Panc1 (cell line): ENCODE data around the gene MROH7. TPM values are rescaled to one million over a fixed set of nuclear protein-coding genes. Genes with fewer than 3 reads are reported as not detected.

ENCODE experiments used
- ATAC-seq: fragments of 200-7000 bp; cut with Tn5 transposase; 2 replicates; pipeline ENCODE4 v1.9.1; 2020; ENCODE audit warnings: mild to moderate bottlenecking, moderate library complexity
- BruUV-seq: library from RNA; stranded (reverse); fragments of 400-500 nt; replicated peaks from 2 replicates; lab custom pipeline; 2021; lab: Mats Ljungman, UMichigan
- CTCF ChIA-PET: fragments of 300-600 bp; sonication (Branson Sonifier 250); formaldehyde crosslinking; loops from one replicate; lab custom pipeline; 2022; ENCODE audit warnings: antibody characterized with exemption; lab: Charles Lee
- POLR2A ChIA-PET: fragments of 300-600 bp; sonication (Branson Sonifier 250); formaldehyde crosslinking; loops from one replicate; lab custom pipeline; 2022; ENCODE audit warnings: antibody characterized with exemption; lab: Charles Lee
- DNase-seq: peaks from one replicate; pipeline ENCODE4 v3.0.0-alpha.2; 2010; ENCODE audit warnings: low read depth, low spot score
- H3K27ac ChIP-seq: 2 replicates; pipeline ENCODE4 v1.5.1; 2011; ENCODE audit warnings: mild to moderate bottlenecking, low read length, inconsistent platforms
- H3K27me3 ChIP-seq: fragments of 200-500 bp; sonication (Bioruptor generic); 2 replicates; pipeline ENCODE4 v1.6.0; 2014; ENCODE audit warnings: low read length, inconsistent platforms; ENCODE audit not compliant: control insufficient read depth, insufficient read depth
- H3K36me3 ChIP-seq: fragments of 200-500 bp; sonication (Bioruptor generic); 2 replicates; pipeline ENCODE4 v1.5.1; 2014; ENCODE audit warnings: inconsistent platforms, mild to moderate bottlenecking, low read length, moderate library complexity; ENCODE audit not compliant: control insufficient read depth, insufficient read depth
- H3K4me1 ChIP-seq: 2 replicates; pipeline ENCODE4 v1.5.1; 2011; ENCODE audit warnings: inconsistent platforms, mild to moderate bottlenecking, low read length, moderate library complexity; ENCODE audit not compliant: control insufficient read depth, insufficient read depth
- H3K4me3 ChIP-seq, 2 experiments: 2 replicates each; pipeline ENCODE4 v1.5.1; 2011 to 2012; ENCODE audit warnings: low read depth in 2 of 2, low read length in 2 of 2, mild to moderate bottlenecking in 2 of 2, inconsistent platforms in 1 of 2, moderate library complexity in 1 of 2
- H3K9me3 ChIP-seq: fragments of 200-500 bp; sonication (Bioruptor generic); 2 replicates; pipeline ENCODE4 v1.5.1; 2014; ENCODE audit warnings: low read depth, mild to moderate bottlenecking, inconsistent platforms, low read length, moderate library complexity; ENCODE audit not compliant: control insufficient read depth, insufficient read depth
- POLR2AphosphoS5 ChIP-seq: IDR thresholded peaks from 2 replicates; pipeline ENCODE4 v1.6.1; 2012; ENCODE audit warnings: mild to moderate bottlenecking, low read depth, low read length, moderate library complexity
- SIN3A ChIP-seq: IDR thresholded peaks from 2 replicates; pipeline ENCODE4 v1.6.1; 2012; ENCODE audit warnings: low read depth, mild to moderate bottlenecking, low read length, moderate library complexity, borderline replicate concordance; ENCODE audit not compliant: insufficient read depth
- TCF7L2 ChIP-seq: IDR thresholded peaks from 2 replicates; pipeline ENCODE4 v1.6.1; 2011; ENCODE audit warnings: mild to moderate bottlenecking, low read depth, low read length, inconsistent platforms
- in situ Hi-C: cut with HindIII; loops from 2 replicates; pipeline ENCODE4 v1.10.0; 2016; ENCODE audit warnings: low sequenced_read_pairs, low pct_unique_long_range_greater_than_20kb
- intact Hi-C: fragments of 100-400 bp; cut with micrococcal nuclease; formaldehyde crosslinking; loops from one replicate; pipeline ENCODE4 v1.10.0; 2022; ENCODE audit not compliant: unreplicated experiment
- total RNA-seq: library from RNA; stranded (reverse); gene quantifications from one replicate; pipeline ENCODE4 v1.2.1, GENCODE V29; 2021; ENCODE audit not compliant: unreplicated experiment
- TF ChIP-seq, protein P1 (sequence below), 2 experiments: IDR thresholded peaks; 2 replicates each; pipeline ENCODE4 v1.6.1; 2011 to 2012; ENCODE audit warnings: low read depth in 2 of 2, control low read depth in 1 of 2, low read length in 1 of 2, mild to moderate bottlenecking in 1 of 2, moderate library complexity in 1 of 2; ENCODE audit not compliant: insufficient read depth in 1 of 2
- TF ChIP-seq, protein P2 (sequence below): fragments of 450-650 bp; IDR thresholded peaks from 2 replicates; pipeline ENCODE4 v1.5.1; 2017; ENCODE audit warnings: mild to moderate bottlenecking

MROH7 gene
- total RNA-seq, 1 experiment from 2014 or later: not detected

- BruUV-seq: no TSS peak
- intact Hi-C loops: no loop called here
- peak; percentile 4 for DNase-seq
- POLR2A ChIA-PET: interaction anchor here (0.6 kb wide), 1 partner anchor 37 kb away, joined by 3 read pairs; no protein-coding TSS in a partner anchor
- in situ Hi-C loops: no loop called here
- H3K4me1 ChIP-seq: peaks cover 11% of the 10 kb centered on the region; the same call in 1 of the 2 replicates
- CTCF ChIA-PET: no interaction called here
- H3K4me3 ChIP-seq: peak overlapping the region; percentile 86 to 93
- H3K27me3 ChIP-seq: no peaks in the 10 kb centered on the region
- H3K9me3 ChIP-seq: no peaks in the 10 kb centered on the region
- H3K27ac ChIP-seq: peak overlapping the region; percentile 87
- H3K36me3 ChIP-seq: peaks cover 7% of the 10 kb centered on the region; the same call in 1 of the 2 replicates
- ATAC-seq: no peak
- TF ChIP-seq, protein P1, sequence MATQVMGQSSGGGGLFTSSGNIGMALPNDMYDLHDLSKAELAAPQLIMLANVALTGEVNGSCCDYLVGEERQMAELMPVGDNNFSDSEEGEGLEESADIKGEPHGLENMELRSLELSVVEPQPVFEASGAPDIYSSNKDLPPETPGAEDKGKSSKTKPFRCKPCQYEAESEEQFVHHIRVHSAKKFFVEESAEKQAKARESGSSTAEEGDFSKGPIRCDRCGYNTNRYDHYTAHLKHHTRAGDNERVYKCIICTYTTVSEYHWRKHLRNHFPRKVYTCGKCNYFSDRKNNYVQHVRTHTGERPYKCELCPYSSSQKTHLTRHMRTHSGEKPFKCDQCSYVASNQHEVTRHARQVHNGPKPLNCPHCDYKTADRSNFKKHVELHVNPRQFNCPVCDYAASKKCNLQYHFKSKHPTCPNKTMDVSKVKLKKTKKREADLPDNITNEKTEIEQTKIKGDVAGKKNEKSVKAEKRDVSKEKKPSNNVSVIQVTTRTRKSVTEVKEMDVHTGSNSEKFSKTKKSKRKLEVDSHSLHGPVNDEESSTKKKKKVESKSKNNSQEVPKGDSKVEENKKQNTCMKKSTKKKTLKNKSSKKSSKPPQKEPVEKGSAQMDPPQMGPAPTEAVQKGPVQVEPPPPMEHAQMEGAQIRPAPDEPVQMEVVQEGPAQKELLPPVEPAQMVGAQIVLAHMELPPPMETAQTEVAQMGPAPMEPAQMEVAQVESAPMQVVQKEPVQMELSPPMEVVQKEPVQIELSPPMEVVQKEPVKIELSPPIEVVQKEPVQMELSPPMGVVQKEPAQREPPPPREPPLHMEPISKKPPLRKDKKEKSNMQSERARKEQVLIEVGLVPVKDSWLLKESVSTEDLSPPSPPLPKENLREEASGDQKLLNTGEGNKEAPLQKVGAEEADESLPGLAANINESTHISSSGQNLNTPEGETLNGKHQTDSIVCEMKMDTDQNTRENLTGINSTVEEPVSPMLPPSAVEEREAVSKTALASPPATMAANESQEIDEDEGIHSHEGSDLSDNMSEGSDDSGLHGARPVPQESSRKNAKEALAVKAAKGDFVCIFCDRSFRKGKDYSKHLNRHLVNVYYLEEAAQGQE (IDR thresholded peaks at IDR 0.05; ENCODE audit: insufficient read depth in 1 of 2, low read depth in 2 of 2, low read length in 1 of 2): no peak
- TF ChIP-seq SIN3A (no peak), POLR2AphosphoS5 (no peak), TCF7L2 (no peak)
- TF ChIP-seq, protein P2, sequence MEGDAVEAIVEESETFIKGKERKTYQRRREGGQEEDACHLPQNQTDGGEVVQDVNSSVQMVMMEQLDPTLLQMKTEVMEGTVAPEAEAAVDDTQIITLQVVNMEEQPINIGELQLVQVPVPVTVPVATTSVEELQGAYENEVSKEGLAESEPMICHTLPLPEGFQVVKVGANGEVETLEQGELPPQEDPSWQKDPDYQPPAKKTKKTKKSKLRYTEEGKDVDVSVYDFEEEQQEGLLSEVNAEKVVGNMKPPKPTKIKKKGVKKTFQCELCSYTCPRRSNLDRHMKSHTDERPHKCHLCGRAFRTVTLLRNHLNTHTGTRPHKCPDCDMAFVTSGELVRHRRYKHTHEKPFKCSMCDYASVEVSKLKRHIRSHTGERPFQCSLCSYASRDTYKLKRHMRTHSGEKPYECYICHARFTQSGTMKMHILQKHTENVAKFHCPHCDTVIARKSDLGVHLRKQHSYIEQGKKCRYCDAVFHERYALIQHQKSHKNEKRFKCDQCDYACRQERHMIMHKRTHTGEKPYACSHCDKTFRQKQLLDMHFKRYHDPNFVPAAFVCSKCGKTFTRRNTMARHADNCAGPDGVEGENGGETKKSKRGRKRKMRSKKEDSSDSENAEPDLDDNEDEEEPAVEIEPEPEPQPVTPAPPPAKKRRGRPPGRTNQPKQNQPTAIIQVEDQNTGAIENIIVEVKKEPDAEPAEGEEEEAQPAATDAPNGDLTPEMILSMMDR: no peak
These were observed 74.9 kb downstream of the MROH7 start for GRCh38 chr1:54716299-54717047.

DNA sequence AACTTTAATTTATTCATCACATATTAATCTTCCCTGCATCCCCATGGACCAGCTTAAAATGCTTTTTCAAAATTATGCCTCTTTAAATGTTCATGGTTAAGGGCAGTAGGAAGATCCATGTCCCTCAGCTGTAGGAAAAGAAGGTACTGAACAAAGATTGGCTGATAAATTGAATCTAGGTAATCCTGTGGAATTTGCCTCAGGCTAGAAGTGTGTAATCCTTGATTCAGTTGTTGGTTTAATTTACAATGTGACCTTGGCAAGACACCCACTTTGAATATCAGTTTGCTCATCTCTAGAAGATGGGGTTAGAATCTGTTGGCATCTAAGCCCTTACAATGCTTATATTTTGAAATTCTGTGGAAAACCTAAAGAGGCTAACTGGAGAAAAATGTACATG lies 80.1 kb downstream of the MROH7 start:
- Histone ChIP-seq H3K4me1 (peaks cover 1% of the 10 kb centered on the region; the same call in 1 of the 2 replicates), H3K27ac (no peak overlapping the region), H3K36me3 (peaks cover 19% of the 10 kb centered on the region; the same call in 1 of the 2 replicates), H3K9me3 (no peaks in the 10 kb centered on the region), H3K4me3 (no peak overlapping the region), H3K27me3 (no peaks in the 10 kb centered on the region)
- intact Hi-C loops (no loop called here), in situ Hi-C loops (no loop called here)
- ChIA-PET CTCF (no interaction called here), POLR2A (no interaction called here)
- no peak for ATAC-seq
- TF ChIP-seq SIN3A: no peak
- TF ChIP-seq, protein P1 (IDR thresholded peaks at IDR 0.05; ENCODE audit: insufficient read depth in 1 of 2, low read depth in 2 of 2, low read length in 1 of 2): no peak
- no peak for TF ChIP-seq POLR2AphosphoS5
- TF ChIP-seq, protein P2: no peak
- TF ChIP-seq TCF7L2: no peak
- BruUV-seq: no TSS peak
- DNase-seq: no peak
